Cardiac muscle cell (in vitro differentiated cells and primary cell): ENCODE results near the gene HAS3. TPM values are rescaled to one million over a fixed set of nuclear protein-coding genes. Genes with fewer than 3 reads are reported as not detected.

ENCODE experiments used
- DNase-seq, 2 donors: peaks; one replicate each; pipeline versions ENCODE4 v3.0.0 to v3.0.0-alpha.2; 2010 to 2017; ENCODE audit warnings: low read depth in 1 of 2, low spot score in 1 of 2
- H3K27ac ChIP-seq: fragments of 200-600 bp; sonication (generic); 2 replicates; pipeline ENCODE4 v1.5.1; 2016
- H3K27me3 ChIP-seq: fragments of 200-600 bp; sonication (generic); 2 replicates; pipeline ENCODE4 v1.6.0; 2016; ENCODE audit warnings: control low read depth
- H3K36me3 ChIP-seq: fragments of 200-600 bp; sonication (generic); 2 replicates; pipeline ENCODE4 v1.5.1; 2016; ENCODE audit warnings: control low read depth
- H3K4me1 ChIP-seq: fragments of 200-600 bp; sonication (generic); 2 replicates; pipeline ENCODE4 v1.8.1; 2017; ENCODE audit warnings: low read depth, mild to moderate bottlenecking, mixed run types
- H3K4me3 ChIP-seq: fragments of 200-600 bp; sonication (generic); 2 replicates; pipeline ENCODE4 v1.5.1; 2016; ENCODE audit warnings: mild to moderate bottlenecking
- H3K9me3 ChIP-seq: fragments of 200-600 bp; sonication (generic); 2 replicates; pipeline ENCODE4 v1.5.1; 2017; ENCODE audit warnings: low read depth, mild to moderate bottlenecking, control low read depth
- CTCF ChIP-seq: IDR thresholded peaks from 2 replicates; pipeline ENCODE4 v1.5.1; 2012; ENCODE audit warnings: low read depth, mild to moderate bottlenecking, low read length
- polyA plus RNA-seq: library from polyadenylated mRNA; unstranded; fragments of >200 nt; fragmentation: Nextera tagmentation; extraction: Ambion mirVana; gene quantifications from 2 replicates; pipeline ENCODE4 v1.2.1, GENCODE V29; 2016
- total RNA-seq: library from RNA; depleted of rRNA; stranded (reverse); fragments of >200 nt; gene quantifications from 2 replicates; pipeline ENCODE4 v1.2.3, GENCODE V29; 2016

HAS3 gene
- total and polyA plus RNA-seq, 2 experiments from 2014 or later, result 0.03 TPM; not detected in 1

GRCh38 chr16:69094501-69094900 is 11.0 kb upstream of the HAS3 start:
- Histone ChIP-seq H3K4me3 (no peak overlapping the region), H3K36me3 (no peaks in the 10 kb centered on the region), H3K9me3 (no peaks in the 10 kb centered on the region), H3K27ac (no peak overlapping the region), H3K4me1 (peaks cover under 1% of the 10 kb centered on the region), H3K27me3 (no peaks in the 10 kb centered on the region)
- no peak for TF ChIP-seq CTCF
- no peak for DNase-seq

GRCh38 chr16:69095193-69095592 is 10.3 kb upstream of the HAS3 start:
- DNase-seq, result no peak
- Histone ChIP-seq H3K4me3 (no peak overlapping the region), H3K4me1 (no peaks in the 10 kb centered on the region), H3K27ac (no peak overlapping the region), H3K36me3 (no peaks in the 10 kb centered on the region), H3K27me3 (no peaks in the 10 kb centered on the region), H3K9me3 (no peaks in the 10 kb centered on the region)
- no peak for TF ChIP-seq CTCF

- no peaks in the 10 kb centered on the region for H3K9me3 ChIP-seq
- DNase-seq, result no peak
- no peaks in the 10 kb centered on the region for H3K4me1 ChIP-seq
- no peak overlapping the region for H3K27ac ChIP-seq
- no peaks in the 10 kb centered on the region for H3K36me3 ChIP-seq
- no peak overlapping the region for H3K4me3 ChIP-seq
- H3K27me3 ChIP-seq, result no peaks in the 10 kb centered on the region
- no peak for TF ChIP-seq CTCF
These were observed 5.3 kb upstream of the HAS3 start for GRCh38 chr16:69100071-69100691.

- no peaks in the 10 kb centered on the region for H3K9me3 ChIP-seq
- no peaks in the 10 kb centered on the region for H3K36me3 ChIP-seq
- no peak overlapping the region for H3K27ac ChIP-seq
- no peak for TF ChIP-seq CTCF
- H3K4me3 ChIP-seq, result peak overlapping the region; percentile 49
- H3K4me1 ChIP-seq, result no peaks in the 10 kb centered on the region
- DNase-seq, result peak in 1 of 2 donors; percentile 25
- H3K27me3 ChIP-seq, result peaks cover 25% of the 10 kb centered on the region
These were observed 1.2 kb downstream of the HAS3 start for GRCh38 chr16:69106491-69107315.

- Histone ChIP-seq H3K36me3 (no peaks in the 10 kb centered on the region), H3K4me1 (no peaks in the 10 kb centered on the region), H3K4me3 (peak overlapping the region; percentile 49), H3K27me3 (peaks cover 25% of the 10 kb centered on the region), H3K27ac (no peak overlapping the region), H3K9me3 (no peaks in the 10 kb centered on the region)
- DNase-seq, result peak in 1 of 2 donors; percentile 40
- TF ChIP-seq CTCF, result no peak
These were observed 2.0 kb downstream of the HAS3 start for GRCh38 chr16:69107316-69107962.
